Nephron progenitor cell (in vitro differentiated cells): ENCODE results near the gene ERC1.
"Not testable (repeated sequence)": the region's sequence is repeated elsewhere in the genome, so short reads cannot be mapped to it uniquely, and the experiment has no call there.

Source experiments
- DNase-seq: peaks from one replicate; pipeline ENCODE4 v3.0.0; 2021
- H3K27ac Mint-ChIP-seq: 2 replicates; pipeline ENCODE4 v1.8.0; 2021; ENCODE audit warnings: mild to moderate bottlenecking, moderate library complexity, mixed read lengths
- H3K27me3 Mint-ChIP-seq: 2 replicates; pipeline ENCODE4 v1.8.0; 2021; ENCODE audit warnings: mild to moderate bottlenecking, low read depth, mixed read lengths; ENCODE audit not compliant: poor library complexity
- H3K36me3 Mint-ChIP-seq: 2 replicates; pipeline ENCODE4 v1.8.0; 2021; ENCODE audit warnings: low read depth, mixed read lengths
- H3K4me1 Mint-ChIP-seq: 2 replicates; pipeline ENCODE4 v1.8.0; 2021; ENCODE audit warnings: mixed read lengths
- H3K4me3 Mint-ChIP-seq: 2 replicates; pipeline ENCODE4 v1.8.0; 2021; ENCODE audit warnings: mild to moderate bottlenecking, moderate library complexity, mixed read lengths
- H3K9me3 Mint-ChIP-seq: 2 replicates; pipeline ENCODE4 v1.8.0; 2021; ENCODE audit warnings: mild to moderate bottlenecking, moderate library complexity, mixed read lengths
- TF ChIP-seq, protein P1 (sequence below): fragments of 200-600 bp; sonication (generic); IDR thresholded peaks from 2 replicates; pipeline ENCODE4 v1.5.0; 2021; ENCODE audit warnings: antibody characterized with exemption

Gene ERC1

DNA sequence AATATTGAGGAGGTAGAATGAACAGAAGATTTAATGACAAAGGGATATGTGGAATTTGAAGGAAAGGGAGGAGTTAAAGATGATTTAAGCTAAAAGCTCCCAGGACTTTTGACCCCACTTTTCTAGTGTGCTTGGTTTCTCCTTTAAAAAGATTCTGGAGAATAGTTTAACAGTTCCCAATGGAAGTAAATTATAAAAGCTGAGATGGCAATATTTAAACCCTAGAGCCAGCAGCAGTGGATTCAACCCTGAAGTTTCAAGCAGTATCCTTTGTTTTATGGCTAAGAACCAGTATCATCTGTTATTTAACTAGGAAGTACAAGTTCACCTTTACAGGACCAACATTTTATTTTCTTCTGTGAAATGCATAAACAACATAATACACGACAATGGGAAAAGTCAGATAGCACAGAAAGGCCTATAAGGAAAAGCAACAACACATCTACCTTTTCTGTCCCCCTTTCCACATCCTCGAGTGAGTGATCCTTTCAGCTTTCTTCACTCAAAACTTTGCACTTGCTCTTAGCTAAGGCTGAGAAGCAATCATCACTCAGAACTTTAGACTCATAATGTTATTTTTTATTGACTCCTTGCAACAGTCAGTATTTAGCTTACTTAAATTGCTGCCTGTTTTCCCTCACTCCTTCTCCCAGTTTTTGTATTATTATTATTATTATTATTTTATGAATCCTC, 338.9 kb downstream of the ERC1 start:
- TF ChIP-seq, protein P1, sequence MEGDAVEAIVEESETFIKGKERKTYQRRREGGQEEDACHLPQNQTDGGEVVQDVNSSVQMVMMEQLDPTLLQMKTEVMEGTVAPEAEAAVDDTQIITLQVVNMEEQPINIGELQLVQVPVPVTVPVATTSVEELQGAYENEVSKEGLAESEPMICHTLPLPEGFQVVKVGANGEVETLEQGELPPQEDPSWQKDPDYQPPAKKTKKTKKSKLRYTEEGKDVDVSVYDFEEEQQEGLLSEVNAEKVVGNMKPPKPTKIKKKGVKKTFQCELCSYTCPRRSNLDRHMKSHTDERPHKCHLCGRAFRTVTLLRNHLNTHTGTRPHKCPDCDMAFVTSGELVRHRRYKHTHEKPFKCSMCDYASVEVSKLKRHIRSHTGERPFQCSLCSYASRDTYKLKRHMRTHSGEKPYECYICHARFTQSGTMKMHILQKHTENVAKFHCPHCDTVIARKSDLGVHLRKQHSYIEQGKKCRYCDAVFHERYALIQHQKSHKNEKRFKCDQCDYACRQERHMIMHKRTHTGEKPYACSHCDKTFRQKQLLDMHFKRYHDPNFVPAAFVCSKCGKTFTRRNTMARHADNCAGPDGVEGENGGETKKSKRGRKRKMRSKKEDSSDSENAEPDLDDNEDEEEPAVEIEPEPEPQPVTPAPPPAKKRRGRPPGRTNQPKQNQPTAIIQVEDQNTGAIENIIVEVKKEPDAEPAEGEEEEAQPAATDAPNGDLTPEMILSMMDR: no peak
- Mint-ChIP-seq H3K4me3 (no peak overlapping the region), H3K27ac (no peak overlapping the region), H3K27me3 (no peaks in the 10 kb centered on the region), H3K9me3 (peaks cover 37% of the 10 kb centered on the region), H3K4me1 (peaks cover 5% of the 10 kb centered on the region), H3K36me3 (peaks cover 56% of the 10 kb centered on the region)
- no peak for DNase-seq

DNA sequence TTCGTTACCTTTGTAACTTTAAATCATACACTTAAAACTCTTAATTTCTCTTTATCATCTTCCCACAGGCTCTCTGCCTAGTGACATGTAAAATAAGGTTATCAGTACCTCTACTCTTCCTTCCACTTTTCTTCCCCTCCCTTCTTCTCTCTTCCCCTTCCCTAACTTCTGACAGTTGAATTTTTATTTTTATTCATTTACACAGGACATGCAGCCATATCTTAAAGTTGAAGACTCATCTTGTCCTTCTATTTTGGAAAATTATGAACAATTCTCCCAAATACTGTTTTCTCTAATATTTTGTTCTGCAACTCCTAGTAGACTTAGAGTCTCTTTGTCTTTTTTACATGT, 339.4 kb downstream of the ERC1 start:
- TF ChIP-seq, protein P1: no peak
- Mint-ChIP-seq H3K27me3 (no peaks in the 10 kb centered on the region), H3K9me3 (peaks cover 42% of the 10 kb centered on the region), H3K4me1 (peaks cover 5% of the 10 kb centered on the region), H3K27ac (no peak overlapping the region), H3K36me3 (peaks cover 61% of the 10 kb centered on the region), H3K4me3 (no peak overlapping the region)
- DNase-seq: no peak

DNA sequence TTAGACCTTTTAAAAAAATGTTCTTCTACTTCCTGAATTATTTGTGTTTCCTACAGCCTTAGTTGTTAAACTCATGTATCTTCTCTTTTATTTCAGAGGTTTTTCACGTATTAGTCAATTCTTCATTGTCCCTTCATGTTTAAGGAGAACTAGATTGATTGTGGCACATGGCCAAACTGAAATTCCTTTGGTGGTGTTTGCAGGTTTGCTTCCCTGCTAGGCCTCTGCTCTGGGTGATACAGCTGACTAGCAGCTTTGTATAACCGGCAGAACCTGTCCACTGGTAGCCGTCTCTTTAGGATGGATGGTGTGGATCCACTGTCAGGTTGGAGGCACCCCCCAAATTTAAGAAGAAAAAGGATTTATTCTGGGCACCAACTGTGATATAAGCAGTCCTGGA, 341.3 kb downstream of the ERC1 start:
- TF ChIP-seq, protein P1: no peak
- no peak for DNase-seq
- Mint-ChIP-seq H3K4me3 (no peak overlapping the region), H3K27ac (no peak overlapping the region), H3K27me3 (no peaks in the 10 kb centered on the region), H3K4me1 (peaks cover 5% of the 10 kb centered on the region), H3K9me3 (peaks cover 52% of the 10 kb centered on the region), H3K36me3 (peaks cover 70% of the 10 kb centered on the region)

DNA sequence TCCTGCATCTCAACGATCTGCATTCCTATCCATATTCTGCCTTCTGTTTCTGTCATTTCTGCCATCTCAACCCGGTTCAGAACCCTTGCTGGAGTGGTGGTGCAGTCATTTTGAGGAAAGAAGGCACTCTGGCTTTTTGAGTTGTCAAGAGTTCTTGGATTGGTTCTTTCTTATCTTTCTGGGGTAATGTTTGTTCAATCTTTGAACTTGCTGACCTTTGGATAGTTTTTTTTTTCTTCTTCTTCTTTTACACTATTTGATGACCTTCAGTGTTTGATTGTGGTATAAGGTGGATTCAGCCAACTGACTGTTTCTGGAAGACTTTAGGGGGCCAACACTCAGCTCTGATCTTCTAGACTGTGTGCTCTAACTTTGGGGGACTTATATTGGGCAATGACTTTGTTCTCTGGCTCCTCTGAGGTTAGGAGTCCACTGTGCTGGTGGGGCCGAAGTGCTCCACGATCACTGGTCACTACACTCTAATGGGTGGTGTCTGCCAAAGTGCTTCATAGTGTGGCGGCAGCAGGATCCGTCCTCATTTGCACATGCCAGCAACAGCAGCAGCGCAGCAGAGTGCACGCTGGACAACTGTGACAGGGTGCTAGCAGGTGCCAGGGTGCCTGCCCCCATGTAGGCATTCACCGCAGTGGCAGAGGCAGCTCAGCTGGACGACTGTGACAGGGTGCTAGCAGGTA, 347.6 kb downstream of the ERC1 start:
- peaks cover 3% of the 10 kb centered on the region for H3K27me3 Mint-ChIP-seq
- no peak overlapping the region for H3K27ac Mint-ChIP-seq
- peaks cover 14% of the 10 kb centered on the region for H3K4me1 Mint-ChIP-seq
- DNase-seq: no peak
- peaks cover 28% of the 10 kb centered on the region for H3K9me3 Mint-ChIP-seq
- H3K4me3 Mint-ChIP-seq: no peak overlapping the region
- H3K36me3 Mint-ChIP-seq: peaks cover 34% of the 10 kb centered on the region
- TF ChIP-seq, protein P1: no peak

DNA sequence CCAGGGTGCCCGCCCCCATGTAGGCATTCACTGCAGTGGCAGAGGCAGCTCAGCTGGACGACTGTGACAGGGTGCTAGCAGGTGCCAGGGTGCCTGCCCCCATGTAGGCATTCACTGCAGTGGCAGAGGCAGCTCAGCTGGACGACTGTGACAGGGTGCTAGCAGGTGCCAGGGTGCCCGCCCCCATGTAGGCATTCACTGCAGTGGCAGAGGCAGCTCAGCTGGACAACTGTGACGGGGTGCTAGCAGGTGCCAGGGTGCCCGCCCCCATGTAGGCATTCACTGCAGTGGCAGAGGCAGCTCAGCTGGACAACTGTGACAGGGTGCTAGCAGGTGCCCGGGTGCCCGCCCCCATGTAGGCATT, 348.1 kb downstream of the ERC1 start:
- Mint-ChIP-seq H3K9me3 (peaks cover 23% of the 10 kb centered on the region), H3K4me1 (peaks cover 17% of the 10 kb centered on the region), H3K36me3 (peaks cover 29% of the 10 kb centered on the region)
- not testable (repeated sequence) for H3K27ac Mint-ChIP-seq, H3K4me3 Mint-ChIP-seq, H3K27me3 Mint-ChIP-seq, DNase-seq

DNA sequence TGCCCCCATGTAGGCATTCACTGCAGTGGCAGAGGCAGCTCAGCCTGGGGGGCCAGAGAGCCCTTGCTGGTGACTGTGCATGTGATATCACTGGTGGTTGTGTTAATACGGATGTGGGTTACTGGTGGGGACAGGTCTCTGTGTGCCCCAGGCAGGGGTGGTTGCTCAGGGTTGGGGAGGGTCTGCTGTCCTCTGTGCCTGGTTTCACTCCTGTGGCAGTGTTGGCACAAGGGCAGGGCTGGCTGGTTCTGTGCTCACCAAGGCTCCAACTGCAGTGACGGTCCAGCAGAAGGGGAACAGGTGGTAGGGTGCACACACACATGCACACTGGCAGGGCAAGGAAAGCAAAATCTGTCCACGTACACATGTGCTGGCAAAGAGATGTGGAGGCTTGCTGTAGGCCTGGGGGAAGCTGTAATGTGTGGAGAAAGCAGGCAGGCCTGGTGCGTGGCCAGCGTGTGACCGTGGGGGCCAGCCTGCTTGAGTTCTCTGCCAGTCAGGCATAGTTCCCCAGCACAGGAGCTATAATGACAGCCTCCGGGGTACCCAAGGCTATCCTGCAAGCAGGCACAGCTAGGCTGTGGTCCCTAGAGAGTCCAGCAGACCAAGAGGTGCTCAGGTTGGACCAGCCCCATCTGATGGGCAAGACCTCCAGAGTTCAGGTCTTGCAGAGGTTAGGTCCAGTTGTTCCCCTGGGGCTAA, 348.7 kb downstream of the ERC1 start:
- TF ChIP-seq, protein P1: no peak
- peaks cover 17% of the 10 kb centered on the region for H3K9me3 Mint-ChIP-seq
- peaks cover 22% of the 10 kb centered on the region for H3K36me3 Mint-ChIP-seq
- peaks cover 22% of the 10 kb centered on the region for H3K4me1 Mint-ChIP-seq
- H3K27ac Mint-ChIP-seq: no peak overlapping the region
- peaks cover 3% of the 10 kb centered on the region for H3K27me3 Mint-ChIP-seq
- H3K4me3 Mint-ChIP-seq: no peak overlapping the region
- DNase-seq: no peak

DNA sequence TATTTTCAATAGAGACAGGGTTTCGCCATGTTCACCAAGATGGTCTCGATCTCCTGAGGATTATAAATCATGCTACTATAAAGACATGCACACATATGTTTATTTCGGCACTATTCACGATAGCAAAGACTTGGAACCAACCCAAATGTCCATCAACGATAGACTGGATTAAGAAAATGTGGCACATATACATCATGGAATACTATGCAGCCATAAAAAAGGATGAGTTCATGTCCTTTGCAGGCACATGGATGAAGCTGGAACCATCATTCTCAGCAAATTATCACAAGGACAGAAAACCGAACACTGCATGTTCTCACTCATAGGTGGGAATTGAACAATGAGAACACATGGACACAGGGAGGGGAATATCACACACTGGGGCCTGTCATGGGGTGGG, 350.2 kb downstream of the ERC1 start:
- not testable (repeated sequence) for H3K27me3 Mint-ChIP-seq, H3K9me3 Mint-ChIP-seq, H3K4me3 Mint-ChIP-seq, DNase-seq, H3K27ac Mint-ChIP-seq
- Mint-ChIP-seq H3K36me3 (peaks cover 17% of the 10 kb centered on the region), H3K4me1 (peaks cover 26% of the 10 kb centered on the region)
